ENCODE results near the gene AGAP1.

DNA sequence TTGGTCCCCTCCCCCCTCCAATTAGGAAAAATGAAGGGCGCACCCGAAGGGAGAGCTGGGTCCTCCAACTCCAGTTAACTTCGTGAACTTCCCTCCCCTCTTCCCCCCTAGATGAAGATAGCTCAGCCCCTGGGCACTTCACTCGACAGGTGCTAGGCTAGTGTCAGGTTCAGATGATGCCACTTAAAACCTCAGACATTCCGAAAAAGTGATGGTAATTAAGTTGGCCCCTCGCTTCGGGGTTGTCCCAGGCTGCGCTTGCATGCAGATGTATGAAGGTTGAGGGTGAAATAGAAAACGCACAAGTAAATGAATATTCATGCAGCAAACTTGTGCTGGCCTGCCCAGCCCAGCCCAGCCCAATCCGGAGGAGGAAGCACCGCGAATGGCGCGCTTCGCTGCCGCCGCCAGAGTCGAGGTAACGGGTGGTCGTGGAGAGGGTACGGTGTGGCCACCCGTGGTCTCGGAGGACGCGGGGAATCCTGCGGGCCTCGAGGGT, 677.4 kb downstream of the AGAP1 start:
- TF ChIP-seq, protein P1, sequence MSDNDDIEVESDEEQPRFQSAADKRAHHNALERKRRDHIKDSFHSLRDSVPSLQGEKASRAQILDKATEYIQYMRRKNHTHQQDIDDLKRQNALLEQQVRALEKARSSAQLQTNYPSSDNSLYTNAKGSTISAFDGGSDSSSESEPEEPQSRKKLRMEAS (IDR thresholded peaks at IDR 0.05; ENCODE audit: insufficient read depth, insufficient read length), result no peak
- no peak for TF ChIP-seq POLR2AphosphoS5 (IDR thresholded peaks at IDR 0.05; ENCODE audit: insufficient read depth, low read depth, low read length)
- TF ChIP-seq, protein P2, sequence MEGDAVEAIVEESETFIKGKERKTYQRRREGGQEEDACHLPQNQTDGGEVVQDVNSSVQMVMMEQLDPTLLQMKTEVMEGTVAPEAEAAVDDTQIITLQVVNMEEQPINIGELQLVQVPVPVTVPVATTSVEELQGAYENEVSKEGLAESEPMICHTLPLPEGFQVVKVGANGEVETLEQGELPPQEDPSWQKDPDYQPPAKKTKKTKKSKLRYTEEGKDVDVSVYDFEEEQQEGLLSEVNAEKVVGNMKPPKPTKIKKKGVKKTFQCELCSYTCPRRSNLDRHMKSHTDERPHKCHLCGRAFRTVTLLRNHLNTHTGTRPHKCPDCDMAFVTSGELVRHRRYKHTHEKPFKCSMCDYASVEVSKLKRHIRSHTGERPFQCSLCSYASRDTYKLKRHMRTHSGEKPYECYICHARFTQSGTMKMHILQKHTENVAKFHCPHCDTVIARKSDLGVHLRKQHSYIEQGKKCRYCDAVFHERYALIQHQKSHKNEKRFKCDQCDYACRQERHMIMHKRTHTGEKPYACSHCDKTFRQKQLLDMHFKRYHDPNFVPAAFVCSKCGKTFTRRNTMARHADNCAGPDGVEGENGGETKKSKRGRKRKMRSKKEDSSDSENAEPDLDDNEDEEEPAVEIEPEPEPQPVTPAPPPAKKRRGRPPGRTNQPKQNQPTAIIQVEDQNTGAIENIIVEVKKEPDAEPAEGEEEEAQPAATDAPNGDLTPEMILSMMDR (IDR thresholded peaks at IDR 0.05; ENCODE audit: extremely low read depth in 1 of 2, insufficient read depth in 1 of 2, low read depth in 1 of 2, low read length in 2 of 2), result no peak
- TF ChIP-seq POLR2A (IDR thresholded peaks at IDR 0.05; ENCODE audit: low read depth, low read length), result no peak
- TF ChIP-seq FOS (IDR thresholded peaks at IDR 0.05; ENCODE audit: borderline replicate concordance, insufficient read depth, low read length), result no peak
- TF ChIP-seq JUN (IDR thresholded peaks at IDR 0.05; ENCODE audit: borderline replicate concordance, insufficient read depth, insufficient read length, low read depth), result no peak
- no peak for TF ChIP-seq EZH2 (IDR thresholded peaks at IDR 0.05; ENCODE audit: borderline replicate concordance, low read depth, low read length, severe bottlenecking)

All from endothelial cell of umbilical vein (primary cell).